ENCODE measurements around the gene OR5I1. TPM values are rescaled to one million over a fixed set of nuclear protein-coding genes. Genes with fewer than 3 reads are reported as not detected.

The OR5I1 gene
- total RNA-seq, 6 donors from 2014 or later = not detected

DNA sequence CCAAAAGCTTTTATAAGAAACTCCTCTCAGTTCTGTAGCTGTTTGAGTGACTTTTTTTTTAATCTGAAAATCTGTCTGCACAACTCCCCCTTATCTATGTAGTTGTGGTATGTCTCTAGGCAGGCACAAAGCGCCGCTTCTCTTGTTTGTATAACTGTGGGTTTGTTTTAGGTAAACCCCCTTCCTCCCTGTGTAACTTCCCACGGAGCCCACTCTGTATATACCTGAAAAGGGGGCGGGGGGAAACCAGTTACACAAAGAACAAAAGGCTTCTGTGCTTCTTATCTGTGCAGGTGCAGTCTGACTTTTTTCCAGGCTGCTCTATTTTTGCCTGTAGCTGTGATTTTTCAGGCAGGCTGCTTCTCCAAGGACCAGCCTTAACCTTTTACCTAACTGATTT lies 20.3 kb upstream of the OR5I1 start:
- no peaks in the 10 kb centered on the region for H3K36me3 ChIP-seq
- 56 to 64% methylated on average over 4 of the region's 4 CpGs for WGBS, 2 donors
- TF ChIP-seq POLR2AphosphoS5 (IDR thresholded peaks at IDR 0.05) (no peak), EP300 (IDR thresholded peaks at IDR 0.05) (no peak), POLR2A (IDR thresholded peaks at IDR 0.05) (no peak)
- TF ChIP-seq, protein P1, sequence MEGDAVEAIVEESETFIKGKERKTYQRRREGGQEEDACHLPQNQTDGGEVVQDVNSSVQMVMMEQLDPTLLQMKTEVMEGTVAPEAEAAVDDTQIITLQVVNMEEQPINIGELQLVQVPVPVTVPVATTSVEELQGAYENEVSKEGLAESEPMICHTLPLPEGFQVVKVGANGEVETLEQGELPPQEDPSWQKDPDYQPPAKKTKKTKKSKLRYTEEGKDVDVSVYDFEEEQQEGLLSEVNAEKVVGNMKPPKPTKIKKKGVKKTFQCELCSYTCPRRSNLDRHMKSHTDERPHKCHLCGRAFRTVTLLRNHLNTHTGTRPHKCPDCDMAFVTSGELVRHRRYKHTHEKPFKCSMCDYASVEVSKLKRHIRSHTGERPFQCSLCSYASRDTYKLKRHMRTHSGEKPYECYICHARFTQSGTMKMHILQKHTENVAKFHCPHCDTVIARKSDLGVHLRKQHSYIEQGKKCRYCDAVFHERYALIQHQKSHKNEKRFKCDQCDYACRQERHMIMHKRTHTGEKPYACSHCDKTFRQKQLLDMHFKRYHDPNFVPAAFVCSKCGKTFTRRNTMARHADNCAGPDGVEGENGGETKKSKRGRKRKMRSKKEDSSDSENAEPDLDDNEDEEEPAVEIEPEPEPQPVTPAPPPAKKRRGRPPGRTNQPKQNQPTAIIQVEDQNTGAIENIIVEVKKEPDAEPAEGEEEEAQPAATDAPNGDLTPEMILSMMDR (IDR thresholded peaks at IDR 0.05) = no peak
- H3K4me1 ChIP-seq = no peaks in the 10 kb centered on the region
- no peaks in the 10 kb centered on the region for H3K27me3 ChIP-seq
- H3K27ac ChIP-seq = no peak overlapping the region
- H3K9me3 ChIP-seq = no peaks in the 10 kb centered on the region
- no peak overlapping the region for H3K4me3 ChIP-seq
- ATAC-seq (ENCODE audit: low FRiP score in 2 of 2) = no peak
- no peak for DNase-seq

DNA sequence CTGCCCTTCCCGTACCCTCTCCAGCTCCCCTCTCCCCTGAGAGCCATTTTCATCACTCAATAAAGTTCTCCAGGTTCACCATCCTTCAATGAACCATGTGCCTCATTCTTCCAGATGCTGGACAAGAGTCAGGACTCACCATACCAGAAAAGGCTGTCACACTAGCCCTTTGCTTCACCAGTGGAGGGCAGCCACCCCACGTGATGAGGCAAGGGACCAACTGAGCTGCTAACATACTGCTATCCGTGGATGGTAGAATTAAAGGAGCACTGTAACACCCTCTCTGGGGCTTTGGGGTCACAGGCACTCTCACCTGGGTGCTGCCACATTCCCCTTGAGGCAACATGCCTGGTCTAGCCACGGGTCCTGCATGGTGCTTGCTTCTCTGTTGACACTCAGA lies 13.1 kb upstream of the OR5I1 start:
- no peaks in the 10 kb centered on the region for H3K9me3 ChIP-seq
- H3K27ac ChIP-seq = no peak overlapping the region
- no peaks in the 10 kb centered on the region for H3K27me3 ChIP-seq
- H3K36me3 ChIP-seq = no peaks in the 10 kb centered on the region
- no peaks in the 10 kb centered on the region for H3K4me1 ChIP-seq
- DNase-seq = no peak
- TF ChIP-seq POLR2A (IDR thresholded peaks at IDR 0.05) (no peak), EP300 (IDR thresholded peaks at IDR 0.05) (no peak), POLR2AphosphoS5 (IDR thresholded peaks at IDR 0.05) (no peak)
- TF ChIP-seq, protein P1 (IDR thresholded peaks at IDR 0.05) = no peak
- no peak overlapping the region for H3K4me3 ChIP-seq
- 61 to 65% methylated on average over 4 of the region's 4 CpGs for WGBS, 2 donors
- ATAC-seq (ENCODE audit: low FRiP score in 2 of 2) = no peak

DNA sequence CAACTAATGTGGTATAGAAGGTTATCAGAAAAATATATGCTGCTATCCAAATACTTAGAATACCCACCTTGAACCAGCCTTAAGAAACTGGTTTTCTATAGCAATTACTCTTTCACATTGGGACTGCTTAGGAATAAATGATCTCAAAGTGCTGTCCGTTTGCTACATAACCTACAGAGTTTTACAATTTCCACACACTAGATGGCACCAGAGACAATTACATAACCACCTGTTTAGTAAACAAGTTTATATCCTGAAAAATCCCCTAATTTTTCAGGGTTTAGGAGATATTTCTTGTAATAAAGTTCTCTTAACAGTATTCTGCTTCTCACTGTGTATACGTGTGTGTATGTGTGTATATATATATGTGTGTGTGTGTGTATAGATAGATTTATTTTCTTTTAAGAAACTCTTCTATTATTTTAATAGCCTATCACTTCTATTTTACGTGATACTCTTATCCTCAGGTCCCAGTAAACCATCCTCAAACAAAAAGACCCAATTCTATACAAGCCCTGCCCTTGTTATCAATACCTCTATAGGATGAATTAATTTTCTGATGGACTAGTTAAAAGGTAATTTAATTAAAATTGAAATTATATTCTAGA lies 6.7 kb upstream of the OR5I1 start:
- Histone ChIP-seq H3K27ac (no peak overlapping the region), H3K36me3 (no peaks in the 10 kb centered on the region), H3K27me3 (no peaks in the 10 kb centered on the region), H3K4me1 (no peaks in the 10 kb centered on the region), H3K9me3 (no peaks in the 10 kb centered on the region), H3K4me3 (no peak overlapping the region)
- DNase-seq = no peak
- no peak for TF ChIP-seq POLR2A (IDR thresholded peaks at IDR 0.05)
- TF ChIP-seq, protein P1 (IDR thresholded peaks at IDR 0.05) = peak in 2 of 6 experiments; percentile 16 to 28
- 12 to 18% methylated on average over 3 of the region's 3 CpGs for WGBS, 2 donors
- ATAC-seq (ENCODE audit: low FRiP score in 2 of 2) = no peak

DNA sequence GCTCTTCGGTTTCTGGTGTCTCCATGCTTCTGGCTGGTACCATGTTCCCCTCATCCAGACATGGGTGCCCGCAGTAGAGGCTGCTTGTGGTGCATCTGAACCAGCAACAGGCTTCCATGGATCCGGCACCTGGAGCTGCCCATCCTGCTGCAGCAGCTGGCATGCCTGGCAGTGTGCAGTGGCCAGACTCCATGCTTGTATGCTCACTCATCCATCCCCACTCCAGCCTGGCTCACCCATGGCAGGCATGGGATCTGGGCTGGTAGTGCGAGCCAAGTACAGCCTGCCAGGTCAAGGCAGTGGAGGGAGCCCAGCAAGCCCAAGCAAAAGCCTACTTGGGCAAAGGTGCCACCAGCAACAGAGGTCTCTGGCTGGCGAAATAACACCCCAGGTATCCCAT lies 15.7 kb downstream of the OR5I1 start:
- ATAC-seq (ENCODE audit: low FRiP score in 2 of 2) (no peak), DNase-seq (peak in 1 of 2 donors; percentile 16)
- no peaks in the 10 kb centered on the region for H3K36me3 ChIP-seq
- no peak overlapping the region for H3K4me3 ChIP-seq
- 66 to 81% methylated on average over 2 to 3 of the region's 5 CpGs for WGBS, 2 donors
- no peaks in the 10 kb centered on the region for H3K27me3 ChIP-seq
- no peak for TF ChIP-seq EP300 (IDR thresholded peaks at IDR 0.05)
- no peak for TF ChIP-seq POLR2AphosphoS5 (IDR thresholded peaks at IDR 0.05)
- TF ChIP-seq POLR2A (IDR thresholded peaks at IDR 0.05) = no peak
- H3K27ac ChIP-seq = no peak overlapping the region
- peaks cover 0 to 4% (median 0%) of the 10 kb centered on the region in 4 donors for H3K9me3 ChIP-seq
- no peaks in the 10 kb centered on the region for H3K4me1 ChIP-seq

DNA sequence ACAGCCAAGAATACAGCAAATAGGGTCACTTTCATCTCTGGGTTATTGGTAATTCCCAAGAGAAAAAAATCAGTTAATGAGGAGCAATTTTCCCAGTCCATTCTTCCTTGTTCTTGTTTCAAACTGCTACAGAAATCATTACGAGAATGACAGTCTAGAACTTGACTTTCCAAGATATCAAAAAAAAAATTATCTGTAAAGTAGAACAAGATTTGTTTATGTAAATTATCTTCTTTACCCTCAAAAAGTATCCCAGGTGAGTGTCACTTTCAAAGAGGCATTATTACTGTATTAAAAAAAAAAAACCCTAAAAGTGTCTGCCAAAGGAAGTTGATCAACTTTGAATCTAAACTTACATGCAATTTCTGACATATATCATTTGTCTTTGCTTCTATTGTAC lies 21.7 kb downstream of the OR5I1 start, which contains the start of gene OR5W2:
Gene OR5W2, minus strand, starts transcription at position 101 of the 400 bp plus-strand sequence. Its CDS starts 0 bp downstream, at position 101.
- no peaks in the 10 kb centered on the region for H3K4me1 ChIP-seq
- TF ChIP-seq POLR2A (IDR thresholded peaks at IDR 0.05) (no peak), EP300 (IDR thresholded peaks at IDR 0.05) (no peak), POLR2AphosphoS5 (IDR thresholded peaks at IDR 0.05) (no peak)
- TF ChIP-seq, protein P1 (IDR thresholded peaks at IDR 0.05) = no peak
- H3K4me3 ChIP-seq = no peak within 1 kb of the TSS
- H3K36me3 ChIP-seq = no peaks in the 10 kb centered on the region
- ATAC-seq (ENCODE audit: low FRiP score in 2 of 2) (no peak), DNase-seq (no peak)
- H3K27me3 ChIP-seq = no peaks in the 10 kb centered on the region
- H3K9me3 ChIP-seq = no peaks in the 10 kb centered on the region
- no peak within 1 kb of the TSS for H3K27ac ChIP-seq
- WGBS, 2 donors = 67 to 71% methylated on average over 1 of the region's 1 CpG

Measured in upper lobe of left lung (tissue), 6 donors.